GM21576 (cell line): ENCODE results near the gene HCAR2.
"Not testable (repeated sequence)": the region's sequence is repeated elsewhere in the genome, so short reads cannot be mapped to it uniquely, and the experiment has no call there.

ENCODE experiments used
- ATAC-seq: cut with Tn5 transposase; IDR thresholded peaks from one replicate; pipeline ENCODE4 v1.9.1; 2021; ENCODE audit warnings: mild to moderate bottlenecking, moderate library complexity; ENCODE audit not compliant: unreplicated experiment

HCAR2 gene

DNA sequence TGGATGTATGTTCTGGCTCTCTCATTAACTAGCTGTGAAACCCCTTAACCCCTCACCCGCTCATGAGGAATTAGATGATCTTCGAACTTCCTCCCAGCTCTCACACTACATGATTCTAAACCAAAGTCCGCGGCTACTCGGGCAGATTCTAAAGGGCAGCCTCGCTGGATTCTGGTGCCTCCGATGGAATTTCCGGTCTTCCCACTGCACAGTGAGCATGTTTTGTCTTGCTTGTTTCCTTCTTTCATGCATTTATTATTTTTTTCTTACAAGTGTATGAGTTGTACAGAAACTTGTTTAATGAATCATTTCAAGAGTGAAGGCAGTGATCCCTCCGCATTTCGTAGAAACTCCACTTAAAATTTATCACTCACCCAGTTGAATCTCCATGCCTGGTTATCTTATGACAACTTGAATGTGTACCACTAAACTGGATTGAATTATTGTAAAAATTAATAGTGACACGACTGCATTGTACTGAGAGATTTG lies 17.9 kb upstream of the HCAR2 start:
- no peak for ATAC-seq

DNA sequence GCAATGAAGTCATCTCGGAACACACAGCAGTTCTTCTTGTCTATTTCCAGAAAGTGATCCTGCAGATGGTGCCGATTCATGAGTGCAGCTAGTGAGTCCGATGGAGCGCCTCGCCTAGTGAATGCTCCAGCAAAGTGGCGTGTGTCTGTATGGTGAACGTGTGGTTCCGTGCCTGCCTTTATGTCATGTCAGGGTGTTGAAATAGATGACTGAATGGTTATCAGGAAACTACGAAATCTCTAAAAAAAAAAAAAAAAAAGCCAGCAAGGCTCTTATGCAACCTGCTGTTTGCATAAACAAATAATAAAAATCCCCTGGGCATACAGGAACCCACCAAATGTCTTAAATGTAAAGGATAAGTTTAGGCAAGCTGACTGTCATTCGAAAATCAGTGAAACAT lies 13.5 kb upstream of the HCAR2 start, which contains the start of gene HCAR3:
Gene HCAR3 (minus strand): TSS at position 154 of the 400 bp plus-strand sequence. CDS start 74 bp downstream, at position 80.
- ATAC-seq: not testable (repeated sequence)

GRCh38 chr12:122715211-122715610 lies 12.1 kb upstream of the HCAR2 start:
- ATAC-seq: not testable (repeated sequence)

DNA sequence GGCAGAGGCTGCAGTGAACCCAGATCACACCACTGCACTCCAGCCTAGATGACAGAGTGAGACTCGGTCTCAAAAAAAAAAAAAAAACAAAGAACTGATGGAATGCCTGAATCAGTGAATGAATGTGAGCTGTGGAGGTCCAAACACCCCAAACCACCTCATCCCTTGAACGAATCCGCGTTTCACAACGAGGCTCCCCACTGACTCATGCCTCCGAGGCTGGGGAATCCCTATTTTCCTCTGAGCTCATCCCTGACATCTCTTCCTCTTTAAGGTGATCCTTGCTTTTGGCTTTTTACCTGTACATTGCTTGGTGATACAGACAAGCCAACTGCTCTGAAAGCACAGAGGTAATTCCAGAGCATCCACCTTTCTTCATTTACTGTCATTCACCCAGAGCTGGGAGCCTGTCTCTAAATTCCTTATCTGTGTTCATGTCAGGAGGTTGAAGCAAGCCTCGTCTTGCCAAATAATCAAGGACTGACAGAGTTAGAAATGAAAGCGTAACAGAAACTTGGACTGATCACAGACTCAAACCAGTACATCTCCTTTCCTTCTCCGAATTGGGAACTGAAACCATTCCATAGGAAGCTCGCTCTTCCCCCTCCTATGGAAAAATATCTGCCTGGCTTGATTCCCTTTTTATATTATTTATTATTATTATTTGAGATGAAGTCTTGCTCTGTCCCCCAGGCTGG lies 10.5 kb upstream of the HCAR2 start:
- ATAC-seq: not testable (repeated sequence)

DNA sequence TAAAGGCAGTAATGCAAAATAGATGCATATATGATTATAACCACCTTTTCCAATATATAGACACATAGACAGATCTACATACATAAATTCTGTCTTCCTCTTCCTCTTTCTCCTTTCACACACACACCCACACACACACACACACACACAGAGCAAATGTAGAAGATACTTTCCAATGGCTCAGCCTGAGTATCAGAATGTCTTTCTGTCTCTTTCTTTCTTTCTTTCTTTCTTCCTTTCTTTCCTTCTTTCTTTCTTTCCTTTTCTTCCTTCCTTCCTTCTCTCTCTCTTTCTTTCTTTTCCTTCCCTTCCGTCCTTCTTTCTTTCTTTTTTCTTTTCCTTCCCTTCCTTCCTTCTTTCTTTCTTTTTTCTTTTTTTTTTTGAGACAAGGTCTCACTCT lies 8.1 kb upstream of the HCAR2 start:
- ATAC-seq: not testable (repeated sequence)

DNA sequence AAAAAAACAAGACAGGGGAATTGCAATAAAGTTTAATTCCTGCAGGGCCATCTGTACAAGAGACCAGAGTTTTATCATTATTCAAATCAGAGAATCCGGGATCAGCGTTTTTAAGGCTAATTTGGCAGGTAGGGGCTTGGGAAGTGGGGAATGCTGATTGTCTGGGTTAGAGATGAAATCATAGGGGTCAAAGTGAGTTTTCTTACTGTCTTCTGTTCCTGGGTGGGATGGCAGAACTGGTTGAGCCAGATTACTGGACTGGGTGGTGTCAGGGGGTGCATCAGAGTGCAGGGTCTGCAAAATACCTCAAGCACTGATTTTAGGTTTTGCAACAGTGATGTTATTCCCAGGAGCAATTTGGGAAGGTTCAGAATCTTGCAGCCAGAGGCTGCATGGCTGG lies 7.2 kb upstream of the HCAR2 start:
- ATAC-seq: not testable (repeated sequence)

- not testable (repeated sequence) for ATAC-seq
Observed at GRCh38 chr12:122709287-122709686, 6.1 kb upstream of the HCAR2 start.

DNA sequence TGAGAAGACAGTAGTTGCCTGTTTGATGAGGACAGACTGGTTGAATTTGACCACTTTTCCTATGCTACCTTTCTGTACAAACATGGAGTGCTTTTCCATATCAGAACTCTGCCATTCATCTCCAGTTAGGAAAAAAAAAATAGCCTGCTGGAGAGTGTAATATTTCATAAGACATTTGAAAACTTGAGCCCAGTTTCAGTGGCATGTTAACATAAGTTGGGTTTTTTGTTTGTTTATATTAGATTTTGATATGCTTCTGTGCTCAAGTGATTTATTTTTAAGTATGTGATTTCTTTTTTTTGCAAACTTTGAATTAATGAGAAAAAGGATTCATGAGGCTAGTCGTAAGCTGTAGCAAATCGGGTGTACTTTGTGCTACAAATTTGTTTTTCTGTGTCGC lies 684 bp upstream of the HCAR2 start:
- not testable (repeated sequence) for ATAC-seq

DNA sequence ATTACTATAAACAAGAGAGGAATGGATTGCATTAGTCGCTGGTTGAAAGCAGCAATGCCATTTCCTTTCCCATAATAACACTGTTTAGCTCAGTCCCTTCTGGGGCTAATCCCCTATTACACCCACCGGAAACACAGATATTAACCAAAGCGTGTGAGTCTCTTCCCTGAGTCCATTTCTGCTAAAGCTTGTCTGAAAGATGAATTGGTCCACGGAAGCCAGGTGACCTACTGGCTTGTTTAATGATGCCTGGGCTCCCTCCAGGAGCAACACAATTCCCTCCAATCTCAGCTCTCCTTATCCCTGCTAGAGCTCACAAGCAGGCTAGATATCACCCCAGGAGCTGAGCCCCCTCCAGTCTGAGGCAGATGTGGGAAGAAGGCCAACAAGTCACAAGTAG lies 1.7 kb downstream of the HCAR2 start:
- not testable (repeated sequence) for ATAC-seq

GRCh38 chr12:122700038-122700710 lies 3.0 kb downstream of the HCAR2 start:
- ATAC-seq: not testable (repeated sequence)

DNA sequence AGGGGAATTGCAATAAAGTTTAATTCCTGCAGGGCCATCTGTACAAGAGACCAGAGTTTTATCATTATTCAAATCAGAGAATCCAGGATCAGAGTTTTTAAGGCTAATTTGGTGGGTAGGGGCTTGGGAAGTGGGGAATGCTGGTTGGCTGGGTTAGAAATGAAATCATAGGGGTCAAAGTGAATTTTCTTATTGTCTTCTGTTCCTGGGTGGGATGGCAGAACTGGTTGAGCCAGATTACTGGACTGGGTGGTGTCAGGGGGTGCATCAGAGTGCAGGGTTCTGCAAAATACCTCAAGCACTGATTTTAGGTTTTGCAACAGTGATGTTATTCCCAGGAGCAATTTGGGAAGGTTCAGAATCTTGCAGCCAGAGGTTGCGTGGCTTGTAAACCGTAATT lies 6.2 kb downstream of the HCAR2 start:
- ATAC-seq: not testable (repeated sequence)

- ATAC-seq: no peak
Observed at GRCh38 chr12:122691566-122691965, 11.6 kb downstream of the HCAR2 start.

DNA sequence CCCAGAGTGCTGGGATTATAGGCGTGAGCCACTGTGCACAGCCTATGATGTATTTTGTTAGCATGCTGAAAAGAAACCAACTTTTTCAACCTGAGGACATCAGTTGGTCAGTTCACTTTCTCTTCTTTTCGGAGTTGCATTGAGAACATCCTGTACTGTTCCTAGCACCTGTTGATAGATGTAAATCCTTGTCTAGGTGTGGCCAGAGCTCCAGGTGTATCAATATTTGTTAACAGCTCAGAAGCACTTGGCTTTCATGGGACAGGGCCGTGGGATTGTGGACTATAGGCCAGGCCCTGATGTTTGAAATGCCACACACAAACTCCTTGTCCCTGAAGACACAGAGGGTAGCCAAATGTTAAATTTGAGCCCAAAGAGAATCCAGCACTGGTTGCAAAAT lies 14.9 kb downstream of the HCAR2 start:
- ATAC-seq: no peak

GRCh38 chr12:122687086-122687485 lies 16.1 kb downstream of the HCAR2 start:
- no peak for ATAC-seq

DNA sequence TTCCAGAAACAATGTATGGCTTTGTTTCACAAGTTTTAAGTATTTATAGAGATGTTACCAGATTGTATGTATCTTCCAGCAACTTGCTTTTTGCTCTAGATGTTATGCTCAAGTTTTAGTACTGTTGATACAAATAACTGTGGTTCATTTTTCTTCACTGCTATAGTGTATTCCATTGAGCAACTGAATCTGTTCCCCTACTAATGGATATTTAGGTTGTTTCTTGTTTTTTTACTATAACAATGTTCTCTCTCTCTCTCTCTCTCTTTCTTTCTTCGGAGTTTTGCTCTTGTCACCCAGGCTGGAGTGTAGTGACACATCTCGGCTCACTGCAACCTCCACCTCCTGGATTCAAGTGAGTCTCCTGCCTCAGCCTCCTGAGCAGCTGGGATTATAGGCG lies 16.6 kb downstream of the HCAR2 start:
- no peak for ATAC-seq

GRCh38 chr12:122684297-122684813 lies 18.8 kb downstream of the HCAR2 start:
- no peak for ATAC-seq

DNA sequence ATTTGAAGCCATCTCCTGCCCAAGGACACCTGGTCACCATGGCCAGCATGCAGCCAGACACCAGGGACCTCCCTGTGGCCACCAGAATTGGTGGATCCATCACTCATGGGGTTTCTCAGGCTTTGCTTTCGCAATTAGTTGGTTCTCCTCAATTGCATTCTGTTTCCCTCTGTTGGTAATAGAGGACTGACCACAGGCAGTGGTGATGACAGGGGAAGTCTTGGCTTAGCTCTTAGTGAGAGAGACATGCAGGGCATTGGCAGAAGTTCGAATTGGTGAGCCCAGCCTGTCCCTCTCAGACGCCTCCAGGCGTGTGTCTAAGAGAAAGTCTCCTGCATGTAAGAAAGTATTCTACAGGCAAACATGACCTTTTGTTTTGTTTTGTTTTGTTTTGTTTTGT lies 21.3 kb downstream of the HCAR2 start:
- no peak for ATAC-seq

DNA sequence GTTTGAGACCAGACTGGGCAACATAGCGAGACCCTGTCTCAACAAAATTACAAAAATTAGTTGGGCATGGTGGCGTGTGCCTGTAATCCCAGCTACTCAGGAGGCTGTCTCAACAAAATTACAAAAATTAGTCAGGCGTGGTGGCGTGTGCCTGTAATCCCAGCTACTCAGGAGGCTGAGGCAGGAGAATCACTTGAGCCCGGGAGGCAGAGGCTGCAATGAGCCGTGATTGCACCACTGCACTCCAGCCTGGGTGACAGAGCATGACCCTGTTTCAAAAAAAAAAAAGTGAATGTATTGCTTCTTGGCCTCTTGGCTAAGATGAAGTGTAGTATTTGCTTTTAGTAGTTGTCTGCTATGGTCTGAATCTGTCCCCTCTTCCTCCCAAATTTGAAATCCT lies 22.2 kb downstream of the HCAR2 start:
- not testable (repeated sequence) for ATAC-seq

GRCh38 chr12:122676781-122677180 lies 26.4 kb downstream of the HCAR2 start:
- not testable (repeated sequence) for ATAC-seq

DNA sequence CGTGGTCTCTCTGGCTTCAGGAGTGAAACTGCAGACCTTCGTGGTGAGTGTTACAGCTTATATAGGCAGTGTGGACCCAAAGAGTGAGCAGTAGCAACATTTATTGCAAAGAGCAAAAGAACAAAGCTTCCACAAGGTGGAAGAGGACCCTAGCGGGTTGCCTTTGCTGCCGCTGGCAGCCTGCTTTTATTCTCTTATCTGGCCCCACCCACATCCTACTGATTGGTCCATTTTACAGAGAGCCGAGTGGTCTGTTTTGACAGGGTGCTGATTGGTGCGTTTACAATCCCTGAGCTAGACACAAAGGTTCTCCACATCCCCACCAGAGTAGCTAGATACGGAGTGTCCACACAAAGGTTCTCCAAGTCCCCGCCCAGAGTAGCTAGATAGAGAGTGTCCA lies 27.1 kb downstream of the HCAR2 start:
- ATAC-seq: not testable (repeated sequence)

- ATAC-seq: no peak
Observed at GRCh38 chr12:122672515-122672914, 30.6 kb downstream of the HCAR2 start.
